Raji (cell line): ENCODE data around the gene ALDOB.
"Not testable (repeated sequence)": the region's sequence is repeated elsewhere in the genome, so short reads cannot be mapped to it uniquely, and the experiment has no call there.

ENCODE experiments used
- POLR2A ChIP-seq: IDR thresholded peaks from 2 replicates; pipeline ENCODE4 v1.6.1; 2011; ENCODE audit warnings: low read depth, low read length, control low read depth; ENCODE audit not compliant: insufficient read depth

ALDOB gene

GRCh38 chr9:101414839-101415238, 20.7 kb downstream of the ALDOB start:
- TF ChIP-seq POLR2A: no peak

DNA sequence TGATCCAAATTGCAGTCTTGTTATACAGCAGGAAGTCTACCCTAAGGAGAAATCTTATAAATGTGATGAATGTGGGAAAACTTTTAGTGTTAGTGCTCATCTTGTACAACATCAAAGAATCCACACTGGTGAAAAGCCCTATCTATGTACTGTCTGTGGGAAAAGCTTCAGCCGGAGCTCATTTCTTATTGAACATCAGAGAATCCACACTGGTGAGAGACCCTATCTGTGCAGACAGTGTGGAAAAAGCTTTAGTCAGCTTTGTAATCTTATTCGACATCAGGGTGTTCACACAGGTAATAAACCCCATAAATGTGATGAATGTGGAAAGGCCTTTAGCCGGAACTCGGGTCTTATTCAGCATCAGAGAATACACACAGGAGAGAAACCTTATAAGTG, 26.5 kb downstream of the ALDOB start:
- TF ChIP-seq POLR2A: no peak

GRCh38 chr9:101408374-101409078, 27.0 kb downstream of the ALDOB start:
- no peak for TF ChIP-seq POLR2A

DNA sequence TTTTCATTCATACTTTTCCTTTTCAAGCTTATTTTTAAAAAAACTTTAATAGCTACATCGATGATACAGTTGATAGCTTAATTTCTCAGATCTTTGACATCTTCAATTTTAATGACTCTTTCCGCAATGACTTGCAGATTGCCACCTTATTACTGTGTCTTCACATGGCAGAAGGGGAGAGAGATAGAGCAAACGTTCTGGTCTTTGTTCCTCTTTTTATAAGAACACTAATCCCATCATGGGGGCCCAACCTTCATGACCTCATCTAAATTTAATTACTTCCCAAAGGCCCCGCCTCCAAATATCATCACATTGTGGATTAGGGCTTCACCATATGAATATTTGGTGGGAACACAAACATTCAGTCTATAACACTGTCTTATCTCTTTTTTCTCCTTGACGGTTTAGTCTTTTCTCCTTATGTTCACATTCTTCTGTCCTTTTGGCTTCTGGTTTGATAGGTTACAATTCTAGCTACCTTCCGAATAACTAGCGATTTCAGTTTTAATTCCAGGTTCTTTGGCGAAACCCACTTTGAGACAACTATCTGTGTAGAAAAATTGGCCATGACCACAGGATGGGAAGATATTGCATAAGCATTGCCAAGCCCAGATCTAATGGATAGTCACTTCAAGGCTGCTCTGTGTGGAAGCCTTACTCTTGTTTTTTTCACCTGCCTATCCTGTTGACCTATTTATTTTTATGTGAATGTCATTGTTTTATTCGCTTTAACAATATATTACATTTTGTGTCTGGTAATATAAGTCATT, 31.9 kb downstream of the ALDOB start:
- TF ChIP-seq POLR2A: no peak

- no peak for TF ChIP-seq POLR2A
Measured at GRCh38 chr9:101400120-101400519, 35.5 kb downstream of the ALDOB start.

DNA sequence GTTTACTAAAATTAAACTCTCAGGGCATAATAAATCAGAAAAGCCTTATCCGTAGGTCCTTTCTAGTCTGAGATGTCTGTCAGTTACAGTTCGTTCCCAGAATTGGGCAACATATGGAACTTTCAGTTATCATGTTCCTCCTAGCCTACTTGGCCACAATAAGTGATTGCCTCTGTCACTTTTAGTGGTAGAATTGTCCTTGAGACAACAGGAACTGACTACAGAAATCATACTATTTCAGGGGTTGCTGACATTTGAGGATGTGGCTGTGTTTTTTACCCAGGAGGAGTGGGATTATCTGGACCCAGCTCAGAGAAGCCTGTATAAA, 36.0 kb downstream of the ALDOB start:
- TF ChIP-seq POLR2A: no peak

GRCh38 chr9:101398930-101399642, 36.5 kb downstream of the ALDOB start:
- no peak for TF ChIP-seq POLR2A

- peak; percentile 89 for TF ChIP-seq POLR2A
Measured at GRCh38 chr9:101398068-101398929, 37.3 kb downstream of the ALDOB start, which contains the start of the genes MRPL50 and ZNF189. MRPL50 (minus strand) TSS chr9:101398618; CDS start chr9:101398592, 26 bp downstream. ZNF189 (plus strand) TSS chr9:101398851; CDS start chr9:101399157, 306 bp downstream.

DNA sequence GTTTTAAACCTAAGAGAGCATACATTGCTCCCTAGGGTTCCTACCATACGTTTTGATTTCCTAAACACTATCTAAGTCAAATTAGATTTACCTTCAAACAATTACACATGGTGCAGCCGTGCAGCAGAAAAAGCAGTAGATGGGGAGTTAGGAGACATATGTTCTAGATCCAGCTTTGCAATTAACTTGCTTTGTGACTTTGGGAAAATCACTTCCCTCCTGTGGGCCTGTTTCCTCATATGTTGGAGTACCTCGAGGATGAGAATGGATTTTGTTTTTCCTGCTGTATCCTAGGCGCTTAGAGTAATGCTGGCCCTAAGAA, 37.9 kb downstream of the ALDOB start:
- TF ChIP-seq POLR2A: no peak

DNA sequence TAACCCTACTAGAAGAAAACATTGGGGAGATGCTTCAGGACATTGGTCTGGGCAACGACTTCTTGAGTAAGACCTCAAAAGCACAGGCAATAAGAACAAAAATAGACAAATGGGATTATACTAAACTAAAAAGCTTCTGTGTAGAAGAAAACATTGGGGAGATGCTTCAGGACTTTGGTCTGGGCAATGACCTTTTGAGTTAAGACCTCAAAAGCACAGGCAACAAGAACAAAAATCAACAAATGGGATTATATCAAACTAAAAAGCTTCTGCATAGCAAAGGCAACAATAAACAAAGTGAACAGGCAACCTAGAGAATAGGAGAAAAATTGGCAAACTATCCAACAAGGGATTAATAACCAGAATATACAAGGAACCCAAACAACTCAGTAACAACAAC, 40.9 kb downstream of the ALDOB start:
- TF ChIP-seq POLR2A: no peak

DNA sequence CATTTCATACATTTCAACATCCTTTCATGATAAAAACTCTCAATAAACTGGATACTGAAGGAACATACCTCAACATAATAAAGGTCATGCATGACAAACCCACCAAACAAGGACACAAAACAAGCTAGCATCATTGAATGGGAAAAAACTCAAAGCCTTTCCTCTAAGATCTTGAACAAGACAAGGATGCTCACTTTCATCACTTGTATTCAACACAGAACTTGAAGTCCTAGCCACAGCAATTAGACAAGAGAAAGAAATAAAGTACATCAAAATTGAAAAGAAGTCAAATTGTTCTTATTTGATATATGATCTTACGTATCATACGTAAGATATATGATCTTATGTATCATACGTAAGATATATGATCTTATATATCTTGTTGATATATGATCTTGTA, 42.4 kb downstream of the ALDOB start:
- TF ChIP-seq POLR2A: no peak

DNA sequence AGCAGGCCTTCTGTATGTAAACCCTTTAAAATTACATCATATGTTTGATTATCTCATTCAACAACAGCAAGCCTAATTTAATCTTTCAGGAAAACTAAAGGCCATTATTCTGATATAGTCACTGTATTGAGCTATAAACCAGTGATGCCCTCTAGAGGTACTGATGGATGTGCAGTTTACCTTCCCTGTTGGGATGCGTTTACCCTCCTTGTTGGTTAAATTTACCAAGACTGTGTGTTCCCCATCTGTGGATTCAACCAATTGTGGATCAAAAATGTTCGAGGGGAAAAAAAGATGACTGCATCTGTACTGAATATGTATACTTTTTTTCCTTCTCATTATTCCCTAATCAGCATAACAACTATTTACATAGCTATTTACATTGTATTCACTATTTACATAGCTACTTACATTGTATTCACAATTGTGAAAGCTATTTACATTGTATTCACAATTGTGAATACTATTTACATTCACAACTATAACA, 47.0 kb downstream of the ALDOB start:
- TF ChIP-seq POLR2A: no peak

- no peak for TF ChIP-seq POLR2A
Measured at GRCh38 chr9:101387871-101388506, 47.6 kb downstream of the ALDOB start.

- not testable (repeated sequence) for TF ChIP-seq POLR2A
Measured at GRCh38 chr9:101384873-101385536, 50.6 kb downstream of the ALDOB start, which contains the start of gene BAAT. BAAT (minus strand) TSS chr9:101385006; CDS start chr9:101371404, 13,602 bp downstream.
